H1 (cell line): ENCODE results near the gene NME3. TPM values are rescaled to one million over a fixed set of nuclear protein-coding genes. Genes with fewer than 3 reads are reported as not detected.

Source experiments
- CEBPB ChIP-seq: IDR thresholded peaks from 2 replicates; pipeline ENCODE4 v1.6.1; 2012; ENCODE audit warnings: low read depth, low read length
- CREB1 ChIP-seq: IDR thresholded peaks from 2 replicates; pipeline ENCODE4 v1.6.1; 2012; ENCODE audit warnings: inconsistent platforms
- FOSL1 ChIP-seq: IDR thresholded peaks from 2 replicates; pipeline ENCODE4 v1.6.1; 2011; ENCODE audit warnings: mild to moderate bottlenecking, low read depth, low read length, moderate library complexity; ENCODE audit not compliant: insufficient read depth
- NANOG ChIP-seq: IDR thresholded peaks from 2 replicates; pipeline ENCODE4 v1.6.1; 2011; ENCODE audit warnings: low read length, low read depth, mild to moderate bottlenecking, inconsistent platforms; ENCODE audit not compliant: insufficient read depth, poor library complexity, severe bottlenecking
- NRF1 ChIP-seq: IDR thresholded peaks from 2 replicates; pipeline ENCODE4 v1.6.1; 2011; ENCODE audit warnings: mild to moderate bottlenecking, low read depth, low read length, improper control_type of control experiment
- RXRA ChIP-seq: IDR thresholded peaks from 2 replicates; pipeline ENCODE4 v1.6.1; 2011; ENCODE audit warnings: low read depth, mild to moderate bottlenecking, low read length, moderate library complexity; ENCODE audit not compliant: insufficient read depth
- SP2 ChIP-seq: IDR thresholded peaks from 2 replicates; pipeline ENCODE4 v1.6.1; 2012; ENCODE audit warnings: mild to moderate bottlenecking, low read length, inconsistent platforms
- SRF ChIP-seq: IDR thresholded peaks from 2 replicates; pipeline ENCODE4 v1.6.1; 2011; ENCODE audit warnings: mild to moderate bottlenecking, low read depth, low read length, moderate library complexity
- polyA plus RNA-seq, 7 experiments: library from polyadenylated mRNA; depleted of rRNA in 3 of 7; stranded (reverse) in 5 of 7; unstranded in 2 of 7; fragments of >200 nt in 5 of 7; fragments of 200-250 nt in 2 of 7; gene quantifications; 1 replicate in 5 of 7; 2 replicates in 1 of 7; 4 replicates in 1 of 7; pipeline versions ENCODE4 v1.2.1 to v1.2.3, GENCODE V29; 2011 to 2013; ENCODE audit warnings: missing spikeins in 2 of 7, mixed read lengths in 2 of 7
- total RNA-seq: library from RNA; stranded (reverse); fragmentation: NEBNext Ultra II Directional; extraction: Animal tissue kit (Norgen Biotek cat#: 25700); gene quantifications from 2 replicates; pipeline ENCODE4 v1.2.1, GENCODE V29; 2021
- TF ChIP-seq, protein P1 (sequence below): fragments of 300-600 bp; sonication (generic); IDR thresholded peaks from 2 replicates; pipeline ENCODE4 v1.7.1; 2012; ENCODE audit warnings: low read length, moderate library complexity, mild to moderate bottlenecking, inconsistent platforms; ENCODE audit not compliant: insufficient replicate concordance

The NME3 gene
- total and polyA plus RNA-seq, 2 of the 8 experiments (the other 6 are each of a cell fraction or from before 2014, with no cell fraction given): 72.5 to 163 TPM

GRCh38 chr16:1810106-1810505 lies 38.8 kb upstream of the NME3 start (continued):
- TF ChIP-seq, protein P1, sequence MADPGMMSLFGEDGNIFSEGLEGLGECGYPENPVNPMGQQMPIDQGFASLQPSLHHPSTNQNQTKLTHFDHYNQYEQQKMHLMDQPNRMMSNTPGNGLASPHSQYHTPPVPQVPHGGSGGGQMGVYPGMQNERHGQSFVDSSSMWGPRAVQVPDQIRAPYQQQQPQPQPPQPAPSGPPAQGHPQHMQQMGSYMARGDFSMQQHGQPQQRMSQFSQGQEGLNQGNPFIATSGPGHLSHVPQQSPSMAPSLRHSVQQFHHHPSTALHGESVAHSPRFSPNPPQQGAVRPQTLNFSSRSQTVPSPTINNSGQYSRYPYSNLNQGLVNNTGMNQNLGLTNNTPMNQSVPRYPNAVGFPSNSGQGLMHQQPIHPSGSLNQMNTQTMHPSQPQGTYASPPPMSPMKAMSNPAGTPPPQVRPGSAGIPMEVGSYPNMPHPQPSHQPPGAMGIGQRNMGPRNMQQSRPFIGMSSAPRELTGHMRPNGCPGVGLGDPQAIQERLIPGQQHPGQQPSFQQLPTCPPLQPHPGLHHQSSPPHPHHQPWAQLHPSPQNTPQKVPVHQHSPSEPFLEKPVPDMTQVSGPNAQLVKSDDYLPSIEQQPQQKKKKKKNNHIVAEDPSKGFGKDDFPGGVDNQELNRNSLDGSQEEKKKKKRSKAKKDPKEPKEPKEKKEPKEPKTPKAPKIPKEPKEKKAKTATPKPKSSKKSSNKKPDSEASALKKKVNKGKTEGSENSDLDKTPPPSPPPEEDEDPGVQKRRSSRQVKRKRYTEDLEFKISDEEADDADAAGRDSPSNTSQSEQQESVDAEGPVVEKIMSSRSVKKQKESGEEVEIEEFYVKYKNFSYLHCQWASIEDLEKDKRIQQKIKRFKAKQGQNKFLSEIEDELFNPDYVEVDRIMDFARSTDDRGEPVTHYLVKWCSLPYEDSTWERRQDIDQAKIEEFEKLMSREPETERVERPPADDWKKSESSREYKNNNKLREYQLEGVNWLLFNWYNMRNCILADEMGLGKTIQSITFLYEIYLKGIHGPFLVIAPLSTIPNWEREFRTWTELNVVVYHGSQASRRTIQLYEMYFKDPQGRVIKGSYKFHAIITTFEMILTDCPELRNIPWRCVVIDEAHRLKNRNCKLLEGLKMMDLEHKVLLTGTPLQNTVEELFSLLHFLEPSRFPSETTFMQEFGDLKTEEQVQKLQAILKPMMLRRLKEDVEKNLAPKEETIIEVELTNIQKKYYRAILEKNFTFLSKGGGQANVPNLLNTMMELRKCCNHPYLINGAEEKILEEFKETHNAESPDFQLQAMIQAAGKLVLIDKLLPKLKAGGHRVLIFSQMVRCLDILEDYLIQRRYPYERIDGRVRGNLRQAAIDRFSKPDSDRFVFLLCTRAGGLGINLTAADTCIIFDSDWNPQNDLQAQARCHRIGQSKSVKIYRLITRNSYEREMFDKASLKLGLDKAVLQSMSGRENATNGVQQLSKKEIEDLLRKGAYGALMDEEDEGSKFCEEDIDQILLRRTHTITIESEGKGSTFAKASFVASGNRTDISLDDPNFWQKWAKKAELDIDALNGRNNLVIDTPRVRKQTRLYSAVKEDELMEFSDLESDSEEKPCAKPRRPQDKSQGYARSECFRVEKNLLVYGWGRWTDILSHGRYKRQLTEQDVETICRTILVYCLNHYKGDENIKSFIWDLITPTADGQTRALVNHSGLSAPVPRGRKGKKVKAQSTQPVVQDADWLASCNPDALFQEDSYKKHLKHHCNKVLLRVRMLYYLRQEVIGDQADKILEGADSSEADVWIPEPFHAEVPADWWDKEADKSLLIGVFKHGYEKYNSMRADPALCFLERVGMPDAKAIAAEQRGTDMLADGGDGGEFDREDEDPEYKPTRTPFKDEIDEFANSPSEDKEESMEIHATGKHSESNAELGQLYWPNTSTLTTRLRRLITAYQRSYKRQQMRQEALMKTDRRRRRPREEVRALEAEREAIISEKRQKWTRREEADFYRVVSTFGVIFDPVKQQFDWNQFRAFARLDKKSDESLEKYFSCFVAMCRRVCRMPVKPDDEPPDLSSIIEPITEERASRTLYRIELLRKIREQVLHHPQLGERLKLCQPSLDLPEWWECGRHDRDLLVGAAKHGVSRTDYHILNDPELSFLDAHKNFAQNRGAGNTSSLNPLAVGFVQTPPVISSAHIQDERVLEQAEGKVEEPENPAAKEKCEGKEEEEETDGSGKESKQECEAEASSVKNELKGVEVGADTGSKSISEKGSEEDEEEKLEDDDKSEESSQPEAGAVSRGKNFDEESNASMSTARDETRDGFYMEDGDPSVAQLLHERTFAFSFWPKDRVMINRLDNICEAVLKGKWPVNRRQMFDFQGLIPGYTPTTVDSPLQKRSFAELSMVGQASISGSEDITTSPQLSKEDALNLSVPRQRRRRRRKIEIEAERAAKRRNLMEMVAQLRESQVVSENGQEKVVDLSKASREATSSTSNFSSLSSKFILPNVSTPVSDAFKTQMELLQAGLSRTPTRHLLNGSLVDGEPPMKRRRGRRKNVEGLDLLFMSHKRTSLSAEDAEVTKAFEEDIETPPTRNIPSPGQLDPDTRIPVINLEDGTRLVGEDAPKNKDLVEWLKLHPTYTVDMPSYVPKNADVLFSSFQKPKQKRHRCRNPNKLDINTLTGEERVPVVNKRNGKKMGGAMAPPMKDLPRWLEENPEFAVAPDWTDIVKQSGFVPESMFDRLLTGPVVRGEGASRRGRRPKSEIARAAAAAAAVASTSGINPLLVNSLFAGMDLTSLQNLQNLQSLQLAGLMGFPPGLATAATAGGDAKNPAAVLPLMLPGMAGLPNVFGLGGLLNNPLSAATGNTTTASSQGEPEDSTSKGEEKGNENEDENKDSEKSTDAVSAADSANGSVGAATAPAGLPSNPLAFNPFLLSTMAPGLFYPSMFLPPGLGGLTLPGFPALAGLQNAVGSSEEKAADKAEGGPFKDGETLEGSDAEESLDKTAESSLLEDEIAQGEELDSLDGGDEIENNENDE: no peak
- TF ChIP-seq NRF1 (no peak), SRF (no peak), FOSL1 (no peak), CREB1 (no peak), SP2 (no peak), NANOG (no peak), CEBPB (no peak), RXRA (no peak)
